HCT116 (cell line): ENCODE results near the gene ZNF516. TPM values are rescaled to one million over a fixed set of nuclear protein-coding genes. Genes with fewer than 3 reads are reported as not detected.

ENCODE experiments used
- ATAC-seq: fragments of 200-7000 bp; cut with Tn5 transposase; 2 replicates; pipeline ENCODE4 v1.9.1; 2020; ENCODE audit warnings: mild to moderate bottlenecking, moderate library complexity
- BruUV-seq: library from RNA; stranded (reverse); fragments of 400-500 nt; replicated peaks from 2 replicates; lab custom pipeline; 2021; lab: Mats Ljungman, UMichigan
- CTCF ChIA-PET: fragments of 300-600 bp; sonication (Branson Sonifier 250); formaldehyde crosslinking; loops from one replicate; lab custom pipeline; 2021; ENCODE audit warnings: antibody characterized with exemption; lab: Charles Lee
- POLR2A ChIA-PET: fragments of 300-600, 350-600 bp; sonication (Branson Sonifier 250); formaldehyde crosslinking; loops from one replicate; lab custom pipeline; 2021; ENCODE audit warnings: antibody characterized with exemption; lab: Charles Lee
- RAD21 ChIA-PET, 2 experiments: fragments of 300-600 bp; sonication (Branson Sonifier 250); formaldehyde crosslinking; loops; one replicate each; lab custom pipeline; 2023; ENCODE audit warnings: low total read pairs in 2 of 2; ENCODE audit not compliant: uncharacterized antibody in 2 of 2, unreplicated experiment in 2 of 2, low non-redundant PET in 1 of 2; lab: Charles Lee
- DNase-seq: peaks from one replicate; pipeline ENCODE4 v3.0.0-alpha.2; 2010; ENCODE audit warnings: low read depth, low spot score
- H2AFZ ChIP-seq: fragments of 200-600 bp; shearing (Covaris generic), sonication (generic); 2 replicates; pipeline ENCODE4 v1.6.1; 2017; ENCODE audit warnings: low read depth, mixed run types, mixed read lengths, antibody characterized with exemption, low read length; ENCODE audit not compliant: poor library complexity, severe bottlenecking
- H3K27ac ChIP-seq: 2 replicates; pipeline ENCODE4 v1.5.1; 2012; ENCODE audit warnings: low read depth, low read length
- H3K27me3 ChIP-seq: fragments of 200-600 bp; sonication (generic); 2 replicates; pipeline ENCODE4 v1.6.1; 2016; ENCODE audit warnings: mixed run types, low read length, mixed read lengths; ENCODE audit not compliant: insufficient read depth
- H3K36me3 ChIP-seq, 2 experiments: fragments of 200-500 bp in 1 of 2; fragments of 200-600 bp in 1 of 2; sonication (Bioruptor generic) in 1 of 2; sonication (generic) in 1 of 2; 2 replicates each; pipeline versions ENCODE4 v1.5.1 to v1.6.1; 2014 to 2016; ENCODE audit warnings: low read length in 2 of 2, inconsistent platforms in 1 of 2, mixed read lengths in 1 of 2, mixed run types in 1 of 2; ENCODE audit not compliant: insufficient read depth in 2 of 2, control insufficient read depth in 1 of 2
- H3K4me1 ChIP-seq, 2 experiments: fragments of 200-600 bp in 1 of 2; sonication (generic) in 1 of 2; 2 replicates each; pipeline versions ENCODE4 v1.5.1 to v1.6.1; 2012 to 2017; ENCODE audit warnings: low read length in 2 of 2, inconsistent platforms in 1 of 2, mild to moderate bottlenecking in 1 of 2, mixed read lengths in 1 of 2, mixed run types in 1 of 2, moderate library complexity in 1 of 2; ENCODE audit not compliant: insufficient read depth in 2 of 2, control insufficient read depth in 1 of 2
- H3K4me2 ChIP-seq: fragments of 200-600 bp; sonication (generic); 2 replicates; pipeline ENCODE4 v1.6.1; 2017; ENCODE audit warnings: mixed run types, low read length, mixed read lengths
- H3K4me3 ChIP-seq, 2 experiments: fragments of 200-600 bp in 1 of 2; sonication (generic) in 1 of 2; replicated peaks in 1 of 2; 2 replicates each; pipeline ENCODE4 v1.5.1; 2011 to 2016; ENCODE audit warnings: low read length in 2 of 2, control low read depth in 1 of 2, low read depth in 1 of 2, mild to moderate bottlenecking in 1 of 2, mixed read lengths in 1 of 2, mixed run types in 1 of 2
- H3K79me2 ChIP-seq: fragments of 200-600 bp; sonication (generic); 2 replicates; pipeline ENCODE4 v1.6.1; 2017; ENCODE audit warnings: mild to moderate bottlenecking, mixed run types, low read length, moderate library complexity, mixed read lengths; ENCODE audit not compliant: insufficient read depth
- H3K9ac ChIP-seq: fragments of 200-600 bp; sonication (generic); 2 replicates; pipeline ENCODE4 v1.6.1; 2016; ENCODE audit warnings: low read length, mixed read lengths
- H3K9me2 ChIP-seq: fragments of 200-600 bp; sonication (generic), shearing (Covaris generic); 2 replicates; pipeline ENCODE4 v1.6.1; 2017; ENCODE audit warnings: mixed run types, mild to moderate bottlenecking, moderate library complexity; ENCODE audit not compliant: insufficient read depth
- H3K9me3 ChIP-seq, 2 experiments: fragments of 200-500 bp in 1 of 2; fragments of 200-600 bp in 1 of 2; sonication (Bioruptor generic) in 1 of 2; sonication (generic) in 1 of 2; 2 replicates each; pipeline ENCODE4 v1.6.1; 2014 to 2017; ENCODE audit warnings: low read length in 2 of 2, mixed read lengths in 2 of 2, inconsistent platforms in 1 of 2, low read depth in 1 of 2, mild to moderate bottlenecking in 1 of 2, mixed run types in 1 of 2, moderate library complexity in 1 of 2; ENCODE audit not compliant: control insufficient read depth in 1 of 2, insufficient read depth in 1 of 2
- H4K20me1 ChIP-seq: fragments of 200-600 bp; sonication (generic), shearing (Covaris generic); 2 replicates; pipeline ENCODE4 v1.6.1; 2017; ENCODE audit warnings: mixed run types, mild to moderate bottlenecking, moderate library complexity; ENCODE audit not compliant: insufficient read depth
- CEBPB ChIP-seq: IDR thresholded peaks from 2 replicates; pipeline ENCODE4 v1.6.1; 2012; ENCODE audit warnings: low read depth
- JUND ChIP-seq: IDR thresholded peaks from 2 replicates; pipeline ENCODE4 v1.6.1; 2012
- POLR2A ChIP-seq: IDR thresholded peaks from 2 replicates; pipeline ENCODE4 v1.7.0; 2011; ENCODE audit warnings: borderline replicate concordance; ENCODE audit not compliant: insufficient read depth, insufficient read length; ENCODE audit errors: extremely low read depth
- TCF7L2 ChIP-seq: IDR thresholded peaks from 2 replicates; pipeline ENCODE4 v1.7.0; 2011; ENCODE audit warnings: borderline replicate concordance, inconsistent platforms; ENCODE audit not compliant: insufficient read depth, insufficient read length; ENCODE audit errors: extremely low read depth
- ZFX ChIP-seq: fragments of 450-650 bp; IDR thresholded peaks from 2 replicates; pipeline ENCODE4 v1.6.1; 2017
- intact Hi-C: fragments of 100-400 bp; cut with micrococcal nuclease; formaldehyde crosslinking; loops from 2 replicates; pipeline ENCODE4 v1.10.0; 2022
- total RNA-seq: library from RNA; stranded (reverse); gene quantifications from one replicate; pipeline ENCODE4 v1.2.1, GENCODE V29; 2021; ENCODE audit not compliant: unreplicated experiment
- TF ChIP-seq, protein P1 (sequence below): IDR thresholded peaks from 2 replicates; pipeline ENCODE4 v1.6.1; 2012
- TF ChIP-seq, protein P2 (sequence below): IDR thresholded peaks from 2 replicates; pipeline ENCODE4 v1.6.1; 2012; ENCODE audit warnings: low read depth
- TF ChIP-seq, protein P3 (sequence below), 3 experiments: fragments of 200-600 bp in 1 of 3; sonication (generic) in 1 of 3; IDR thresholded peaks in 2 of 3; conservative IDR thresholded peaks in 1 of 3; 2 replicates each; pipeline ENCODE4 v1.5.1; 2012 to 2017; ENCODE audit warnings: low read depth in 2 of 3, low read length in 2 of 3, antibody characterized with exemption in 1 of 3, borderline replicate concordance in 1 of 3, control low read depth in 1 of 3, mild to moderate bottlenecking in 1 of 3, mixed read lengths in 1 of 3, mixed run types in 1 of 3, moderate library complexity in 1 of 3; ENCODE audit not compliant: insufficient read depth in 1 of 3

Gene ZNF516
- total RNA-seq, 1 experiment from 2014 or later = 32.0 TPM

DNA sequence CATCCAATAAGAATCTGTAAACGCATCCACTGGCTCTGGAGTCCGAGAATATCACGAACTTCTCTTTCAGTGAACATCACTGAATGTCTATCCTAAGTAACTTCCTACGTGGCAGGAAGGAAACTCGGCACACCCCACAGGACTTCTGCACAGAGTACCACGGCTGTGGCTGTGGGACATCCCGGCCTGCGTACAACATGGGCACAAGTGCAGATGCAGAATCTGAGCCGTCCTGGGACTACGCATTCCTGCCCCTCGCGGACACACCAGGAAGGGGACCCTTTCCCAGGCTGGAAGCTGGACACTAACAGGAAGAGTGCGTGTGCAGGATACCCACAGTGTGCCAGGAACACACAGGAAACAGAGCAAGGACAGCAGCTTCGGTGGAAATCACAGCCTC lies 60.6 kb downstream of the ZNF516 start:
- CTCF ChIA-PET = no interaction called here

More for the DNA sequence above, 60.6 kb downstream of the ZNF516 start:
- Histone ChIP-seq H2AFZ (no peak overlapping the region), H3K79me2 (no peaks in the 10 kb centered on the region), H3K27ac (no peak overlapping the region), H3K9me2 (no peaks in the 10 kb centered on the region), H3K4me1 (peaks cover 0 to 3% of the 10 kb centered on the region in 2 experiments; a peak in 1 of 4 replicates), H3K9me3 (no peaks in the 10 kb centered on the region), H3K9ac (no peak overlapping the region), H3K4me3 (no peak overlapping the region), H3K36me3 (no peaks in the 10 kb centered on the region), H3K27me3 (no peaks in the 10 kb centered on the region), H3K4me2 (no peak overlapping the region), H4K20me1 (no peaks in the 10 kb centered on the region)
- RAD21 ChIA-PET = no interaction called here
- TF ChIP-seq TCF7L2 (no peak), POLR2A (no peak), ZFX (no peak), JUND (no peak), CEBPB (no peak)
- TF ChIP-seq, protein P1, sequence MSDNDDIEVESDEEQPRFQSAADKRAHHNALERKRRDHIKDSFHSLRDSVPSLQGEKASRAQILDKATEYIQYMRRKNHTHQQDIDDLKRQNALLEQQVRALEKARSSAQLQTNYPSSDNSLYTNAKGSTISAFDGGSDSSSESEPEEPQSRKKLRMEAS = no peak
- TF ChIP-seq, protein P2, sequence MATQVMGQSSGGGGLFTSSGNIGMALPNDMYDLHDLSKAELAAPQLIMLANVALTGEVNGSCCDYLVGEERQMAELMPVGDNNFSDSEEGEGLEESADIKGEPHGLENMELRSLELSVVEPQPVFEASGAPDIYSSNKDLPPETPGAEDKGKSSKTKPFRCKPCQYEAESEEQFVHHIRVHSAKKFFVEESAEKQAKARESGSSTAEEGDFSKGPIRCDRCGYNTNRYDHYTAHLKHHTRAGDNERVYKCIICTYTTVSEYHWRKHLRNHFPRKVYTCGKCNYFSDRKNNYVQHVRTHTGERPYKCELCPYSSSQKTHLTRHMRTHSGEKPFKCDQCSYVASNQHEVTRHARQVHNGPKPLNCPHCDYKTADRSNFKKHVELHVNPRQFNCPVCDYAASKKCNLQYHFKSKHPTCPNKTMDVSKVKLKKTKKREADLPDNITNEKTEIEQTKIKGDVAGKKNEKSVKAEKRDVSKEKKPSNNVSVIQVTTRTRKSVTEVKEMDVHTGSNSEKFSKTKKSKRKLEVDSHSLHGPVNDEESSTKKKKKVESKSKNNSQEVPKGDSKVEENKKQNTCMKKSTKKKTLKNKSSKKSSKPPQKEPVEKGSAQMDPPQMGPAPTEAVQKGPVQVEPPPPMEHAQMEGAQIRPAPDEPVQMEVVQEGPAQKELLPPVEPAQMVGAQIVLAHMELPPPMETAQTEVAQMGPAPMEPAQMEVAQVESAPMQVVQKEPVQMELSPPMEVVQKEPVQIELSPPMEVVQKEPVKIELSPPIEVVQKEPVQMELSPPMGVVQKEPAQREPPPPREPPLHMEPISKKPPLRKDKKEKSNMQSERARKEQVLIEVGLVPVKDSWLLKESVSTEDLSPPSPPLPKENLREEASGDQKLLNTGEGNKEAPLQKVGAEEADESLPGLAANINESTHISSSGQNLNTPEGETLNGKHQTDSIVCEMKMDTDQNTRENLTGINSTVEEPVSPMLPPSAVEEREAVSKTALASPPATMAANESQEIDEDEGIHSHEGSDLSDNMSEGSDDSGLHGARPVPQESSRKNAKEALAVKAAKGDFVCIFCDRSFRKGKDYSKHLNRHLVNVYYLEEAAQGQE = no peak
- TF ChIP-seq, protein P3, sequence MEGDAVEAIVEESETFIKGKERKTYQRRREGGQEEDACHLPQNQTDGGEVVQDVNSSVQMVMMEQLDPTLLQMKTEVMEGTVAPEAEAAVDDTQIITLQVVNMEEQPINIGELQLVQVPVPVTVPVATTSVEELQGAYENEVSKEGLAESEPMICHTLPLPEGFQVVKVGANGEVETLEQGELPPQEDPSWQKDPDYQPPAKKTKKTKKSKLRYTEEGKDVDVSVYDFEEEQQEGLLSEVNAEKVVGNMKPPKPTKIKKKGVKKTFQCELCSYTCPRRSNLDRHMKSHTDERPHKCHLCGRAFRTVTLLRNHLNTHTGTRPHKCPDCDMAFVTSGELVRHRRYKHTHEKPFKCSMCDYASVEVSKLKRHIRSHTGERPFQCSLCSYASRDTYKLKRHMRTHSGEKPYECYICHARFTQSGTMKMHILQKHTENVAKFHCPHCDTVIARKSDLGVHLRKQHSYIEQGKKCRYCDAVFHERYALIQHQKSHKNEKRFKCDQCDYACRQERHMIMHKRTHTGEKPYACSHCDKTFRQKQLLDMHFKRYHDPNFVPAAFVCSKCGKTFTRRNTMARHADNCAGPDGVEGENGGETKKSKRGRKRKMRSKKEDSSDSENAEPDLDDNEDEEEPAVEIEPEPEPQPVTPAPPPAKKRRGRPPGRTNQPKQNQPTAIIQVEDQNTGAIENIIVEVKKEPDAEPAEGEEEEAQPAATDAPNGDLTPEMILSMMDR (IDR thresholded peaks at IDR 0.05 in 2 of 3, conservative IDR thresholded peaks at IDR 0.05 in 1 of 3; ENCODE audit: borderline replicate concordance in 1 of 3, insufficient read depth in 1 of 3, low read depth in 2 of 3, low read length in 2 of 3) = no peak
- DNase-seq (no peak), ATAC-seq (no peak)
- no TSS peak for BruUV-seq
- intact Hi-C loops = no loop called here
- POLR2A ChIA-PET = no interaction called here
